Activated B cell treated with CpG ODN at 0.5 μM for 24 hours (primary cell): ENCODE data around the gene OR56A1. TPM values are rescaled to one million over a fixed set of nuclear protein-coding genes. Genes with fewer than 3 reads are reported as not detected.

ENCODE experiments used
- ATAC-seq: fragments of 200-7000 bp; cut with Tn5 transposase; one replicate; pipeline ENCODE4 v1.10.0; 2021; ENCODE audit warnings: low read depth, mild to moderate bottlenecking, moderate library complexity
- CTCF ChIA-PET: fragments of 350-600 bp; sonication (Branson Sonifier 250); formaldehyde crosslinking; loops from one replicate; lab custom pipeline; 2021; ENCODE audit warnings: antibody characterized with exemption; lab: Charles Lee
- POLR2A ChIA-PET: fragments of 350-600 bp; sonication (Branson Sonifier 250); formaldehyde crosslinking; loops from one replicate; lab custom pipeline; 2021; ENCODE audit warnings: antibody characterized with exemption; lab: Charles Lee
- DNase-seq: peaks from one replicate; pipeline ENCODE4 v3.0.0; 2022
- H3K27ac Mint-ChIP-seq: one replicate; pipeline ENCODE4 v1.8.0; 2020; ENCODE audit warnings: mixed read lengths
- H3K27me3 Mint-ChIP-seq: one replicate; pipeline ENCODE4 v1.8.0; 2021; ENCODE audit warnings: mixed read lengths
- H3K36me3 Mint-ChIP-seq: one replicate; pipeline ENCODE4 v1.8.0; 2021; ENCODE audit warnings: low read depth, mixed read lengths
- H3K4me1 Mint-ChIP-seq: one replicate; pipeline ENCODE4 v1.8.0; 2021; ENCODE audit warnings: mixed read lengths
- H3K4me3 Mint-ChIP-seq: one replicate; pipeline ENCODE4 v1.8.0; 2020; ENCODE audit warnings: mild to moderate bottlenecking, mixed read lengths
- H3K9me3 Mint-ChIP-seq: one replicate; pipeline ENCODE4 v1.8.0; 2020; ENCODE audit warnings: mixed read lengths
- CTCF ChIP-seq: fragments of 200-600 bp; IDR thresholded peaks from one replicate; pipeline ENCODE4 v1.8.0; 2022; ENCODE audit warnings: antibody characterized with exemption, mild to moderate bottlenecking
- intact Hi-C: fragments of 100-400 bp; cut with micrococcal nuclease; formaldehyde crosslinking; loops from one replicate; pipeline ENCODE4 v1.15.1; 2024
- total RNA-seq: library from RNA; stranded (reverse); gene quantifications from 2 replicates; pipeline ENCODE4 v1.2.3, GENCODE V29; 2022

The OR56A1 gene
- total RNA-seq, 1 donor from 2014 or later, result not detected

GRCh38 chr11:6012035-6012668, 18.4 kb downstream of the OR56A1 start:
- ATAC-seq (no peak), DNase-seq (no peak)
- Mint-ChIP-seq H3K27me3 (peaks cover 12% of the 10 kb centered on the region), H3K4me3 (no peak overlapping the region), H3K4me1 (no peaks in the 10 kb centered on the region), H3K36me3 (no peaks in the 10 kb centered on the region), H3K27ac (no peak overlapping the region), H3K9me3 (peaks cover 5% of the 10 kb centered on the region)
- intact Hi-C loops, result no loop called here
- CTCF ChIA-PET, result no interaction called here
- POLR2A ChIA-PET, result no interaction called here
- no peak for TF ChIP-seq CTCF

- H3K4me3 Mint-ChIP-seq, result no peak within 1 kb of the TSS
- H3K27ac Mint-ChIP-seq, result no peak within 1 kb of the TSS
- DNase-seq, result no peak
- ChIA-PET CTCF (no interaction called here), POLR2A (no interaction called here)
- peaks cover 12% of the 10 kb centered on the region for H3K27me3 Mint-ChIP-seq
- H3K4me1 Mint-ChIP-seq, result no peaks in the 10 kb centered on the region
- no peaks in the 10 kb centered on the region for H3K36me3 Mint-ChIP-seq
- no peak for TF ChIP-seq CTCF
- no peaks in the 10 kb centered on the region for H3K9me3 Mint-ChIP-seq
- ATAC-seq, result no peak
- intact Hi-C loops, result no loop called here
These were observed 23.7 kb downstream of the OR56A1 start, which contains the start of gene OR56A4 for GRCh38 chr11:6006846-6007245. Gene OR56A4, minus strand, starts transcription at chr11:6006946. Its CDS starts 3,954 bp downstream, at chr11:6002992.

GRCh38 chr11:6006395-6006794, 24.2 kb downstream of the OR56A1 start:
- POLR2A ChIA-PET, result no interaction called here

GRCh38 chr11:6002202-6002699, 28.3 kb downstream of the OR56A1 start:
- H3K4me3 Mint-ChIP-seq, result no peak overlapping the region
- intact Hi-C loops, result no loop called here
- ATAC-seq (no peak), DNase-seq (no peak)
- no peaks in the 10 kb centered on the region for H3K36me3 Mint-ChIP-seq
- H3K9me3 Mint-ChIP-seq, result no peaks in the 10 kb centered on the region
- POLR2A ChIA-PET, result no interaction called here
- CTCF ChIA-PET, result no interaction called here
- H3K27me3 Mint-ChIP-seq, result peaks cover 4% of the 10 kb centered on the region
- H3K27ac Mint-ChIP-seq, result no peak overlapping the region
- no peak for TF ChIP-seq CTCF
- no peaks in the 10 kb centered on the region for H3K4me1 Mint-ChIP-seq

More at GRCh38 chr11:6006395-6006794, 24.2 kb downstream of the OR56A1 start:
- Mint-ChIP-seq H3K9me3 (no peaks in the 10 kb centered on the region), H3K27me3 (peaks cover 8% of the 10 kb centered on the region), H3K4me1 (no peaks in the 10 kb centered on the region), H3K27ac (no peak overlapping the region), H3K4me3 (no peak overlapping the region), H3K36me3 (no peaks in the 10 kb centered on the region)
- DNase-seq (no peak), ATAC-seq (no peak)
- CTCF ChIA-PET, result no interaction called here
- intact Hi-C loops, result no loop called here
- no peak for TF ChIP-seq CTCF

- POLR2A ChIA-PET, result no interaction called here
- CTCF ChIA-PET, result no interaction called here
- Mint-ChIP-seq H3K27me3 (peaks cover 7% of the 10 kb centered on the region), H3K36me3 (no peaks in the 10 kb centered on the region), H3K4me3 (no peak overlapping the region), H3K4me1 (no peaks in the 10 kb centered on the region), H3K27ac (no peak overlapping the region), H3K9me3 (no peaks in the 10 kb centered on the region)
- intact Hi-C loops, result no loop called here
- no peak for TF ChIP-seq CTCF
- ATAC-seq (no peak), DNase-seq (no peak)
These were observed 35.8 kb downstream of the OR56A1 start for GRCh38 chr11:5994791-5995190.
